HG03558 (cell line): ENCODE results near the gene CPT2.
"Not testable (repeated sequence)": the region's sequence is repeated elsewhere in the genome, so short reads cannot be mapped to it uniquely, and the experiment has no call there.

Experiments used
- ATAC-seq: cut with Tn5 transposase; IDR thresholded peaks from one replicate; pipeline ENCODE4 v1.9.1; 2021; ENCODE audit warnings: moderate number of reproducible peaks; ENCODE audit not compliant: unreplicated experiment; ENCODE audit errors: extremely low read depth

The CPT2 gene

GRCh38 chr1:53180951-53181350, 15.7 kb upstream of the CPT2 start:
- ATAC-seq: no peak

GRCh38 chr1:53182111-53182593, 14.5 kb upstream of the CPT2 start:
- ATAC-seq: no peak

GRCh38 chr1:53182716-53183094, 13.9 kb upstream of the CPT2 start:
- ATAC-seq: no peak

- ATAC-seq: no peak
Observed at GRCh38 chr1:53183095-53183990, 13.3 kb upstream of the CPT2 start.

GRCh38 chr1:53185955-53186297, 10.7 kb upstream of the CPT2 start:
- ATAC-seq: not testable (repeated sequence)

- no peak for ATAC-seq
Observed at GRCh38 chr1:53186533-53186932, 10.1 kb upstream of the CPT2 start.

- ATAC-seq: no peak
Observed at GRCh38 chr1:53187401-53187800, 9.2 kb upstream of the CPT2 start.

GRCh38 chr1:53188099-53188498, 8.5 kb upstream of the CPT2 start:
- no peak for ATAC-seq

GRCh38 chr1:53189061-53189460, 7.6 kb upstream of the CPT2 start:
- ATAC-seq: no peak

- no peak for ATAC-seq
Observed at GRCh38 chr1:53190210-53190611, 6.4 kb upstream of the CPT2 start.

GRCh38 chr1:53195246-53196016, 1.2 kb upstream of the CPT2 start:
- no peak for ATAC-seq

GRCh38 chr1:53196017-53196484, 573 bp upstream of the CPT2 start:
- ATAC-seq: no peak

- ATAC-seq: no peak
Observed at GRCh38 chr1:53197291-53198200, 922 bp downstream of the CPT2 start.

GRCh38 chr1:53198241-53198651, 1.6 kb downstream of the CPT2 start:
- ATAC-seq: no peak

GRCh38 chr1:53203466-53203865, 6.8 kb downstream of the CPT2 start:
- no peak for ATAC-seq

GRCh38 chr1:53205496-53205895, 8.9 kb downstream of the CPT2 start:
- not testable (repeated sequence) for ATAC-seq

- not testable (repeated sequence) for ATAC-seq
Observed at GRCh38 chr1:53206083-53206685, 9.6 kb downstream of the CPT2 start.

GRCh38 chr1:53206735-53207379, 10.2 kb downstream of the CPT2 start:
- ATAC-seq: no peak

- ATAC-seq: no peak
Observed at GRCh38 chr1:53207726-53208125, 11.1 kb downstream of the CPT2 start.
